ENCODE results near the gene NOVA2.

NOVA2 gene

GRCh38 chr19:46000491-46001246, 27.0 kb upstream of the NOVA2 start:
- DNase-seq (ENCODE audit: low spot score), result peak; percentile 91

GRCh38 chr19:45999653-46000121, 26.0 kb upstream of the NOVA2 start:
- DNase-seq (ENCODE audit: low spot score), result peak; percentile 64

DNA sequence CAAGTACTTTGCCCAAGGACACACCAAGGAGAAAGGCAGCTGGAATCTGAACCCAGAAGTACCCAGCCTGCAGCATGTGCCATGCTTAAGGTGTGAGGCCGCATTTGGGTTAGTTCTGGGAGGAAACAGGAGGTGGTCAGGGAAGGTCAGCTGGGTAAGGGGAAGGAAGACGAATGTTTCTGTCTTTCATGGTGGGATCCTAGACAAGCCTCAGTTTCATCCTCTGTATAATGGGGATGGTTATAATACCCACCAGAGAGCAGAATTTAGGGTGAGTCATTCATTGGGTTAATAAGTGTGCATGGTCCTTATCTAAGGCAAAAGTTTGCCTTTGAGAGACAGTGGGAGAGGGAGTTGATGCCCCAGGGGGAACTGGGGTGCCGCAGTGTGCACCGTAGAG, 25.2 kb upstream of the NOVA2 start:
- DNase-seq (ENCODE audit: low spot score), result no peak

DNA sequence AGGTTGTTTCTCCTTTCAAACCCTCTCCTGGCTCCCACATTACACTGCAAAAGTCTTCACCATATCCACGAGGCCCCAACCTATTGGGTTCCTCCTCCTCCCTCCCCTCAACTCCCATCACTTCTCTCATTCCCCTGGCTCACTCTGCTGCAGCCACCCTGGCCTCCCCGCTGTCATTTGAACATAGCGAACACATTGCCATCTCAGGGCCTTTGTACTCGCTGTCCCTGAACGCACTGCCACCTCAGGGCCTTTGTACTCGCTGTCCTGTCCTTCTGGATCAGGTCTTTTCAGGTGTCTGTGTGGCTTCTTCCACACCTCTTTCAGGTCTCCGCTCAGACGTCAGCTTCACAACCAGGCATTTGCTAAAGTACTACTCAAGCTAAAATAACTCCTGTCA, 23.3 kb upstream of the NOVA2 start:
- DNase-seq (ENCODE audit: low spot score), result no peak

- no peak for DNase-seq (ENCODE audit: low spot score)
Measured at GRCh38 chr19:45995715-45996385, 22.2 kb upstream of the NOVA2 start.

DNA sequence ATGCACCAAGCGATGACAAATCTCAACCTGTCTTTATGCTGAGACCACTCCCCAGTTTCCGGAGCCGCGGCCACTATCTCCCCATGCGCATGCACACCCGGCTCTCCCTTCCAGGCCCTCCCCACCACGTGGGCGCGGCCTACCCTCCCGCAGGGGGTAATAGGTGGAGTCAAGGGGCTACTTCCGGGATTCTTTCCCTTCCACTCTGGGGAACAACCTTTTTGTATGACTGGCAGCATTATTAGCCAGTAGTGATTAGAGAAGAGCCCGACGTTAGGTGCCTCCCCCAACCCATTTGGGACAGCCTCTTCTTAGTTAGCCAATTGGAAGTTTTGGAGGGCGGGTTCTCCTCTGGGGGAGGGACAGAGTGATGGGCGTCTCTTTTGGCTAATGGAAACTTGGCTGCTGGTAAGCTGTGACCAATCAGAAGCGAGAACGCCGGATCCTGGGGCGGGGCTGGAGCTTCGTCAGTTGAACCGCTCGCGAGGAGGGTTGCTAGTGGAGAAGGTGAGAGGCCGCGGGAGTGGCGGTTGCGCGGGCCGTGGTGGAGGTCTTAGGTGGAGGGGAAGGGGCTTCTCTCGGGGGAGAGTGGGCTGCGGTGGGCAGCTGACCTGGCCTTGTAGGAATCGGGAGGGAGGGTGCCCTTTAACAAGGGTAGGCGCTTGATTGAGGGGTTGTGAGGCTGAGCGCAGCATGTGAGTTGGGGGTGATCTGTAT, 21.5 kb upstream of the NOVA2 start, which contains the start of gene CCDC61:
TSS of gene CCDC61 (plus strand) at position 470 of the 717 bp plus-strand sequence. CDS start 7,552 bp downstream, outside the sequence.
- DNase-seq (ENCODE audit: low spot score), result peak; percentile 94

GRCh38 chr19:45994456-45994997, 20.9 kb upstream of the NOVA2 start:
- DNase-seq (ENCODE audit: low spot score), result no peak

GRCh38 chr19:45990113-45990728, 16.6 kb upstream of the NOVA2 start:
- no peak for DNase-seq (ENCODE audit: low spot score)

DNA sequence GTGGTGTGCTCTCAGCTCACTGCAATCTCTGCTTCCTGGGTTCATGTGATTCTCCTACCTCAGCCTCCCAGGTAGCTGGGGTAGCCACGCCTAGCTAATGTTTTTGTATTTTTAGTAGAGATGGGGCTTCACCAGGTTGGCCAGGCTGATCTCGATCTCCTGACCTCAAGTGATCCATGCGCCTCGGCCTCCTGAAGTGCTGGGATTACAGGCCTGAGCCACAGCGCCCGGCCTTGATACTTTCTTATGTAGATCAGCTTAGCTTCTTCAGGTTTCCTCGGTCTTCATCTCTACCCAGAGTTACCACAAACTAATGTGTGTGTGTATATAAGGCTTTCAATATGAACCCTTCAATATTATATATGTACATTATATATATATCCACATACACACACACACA, 11.7 kb upstream of the NOVA2 start:
- no peak for DNase-seq (ENCODE audit: low spot score)

GRCh38 chr19:45981350-45981749, 7.7 kb upstream of the NOVA2 start:
- DNase-seq (ENCODE audit: low spot score), result peak; percentile 39

GRCh38 chr19:45978156-45978555, 4.5 kb upstream of the NOVA2 start:
- DNase-seq (ENCODE audit: low spot score), result no peak

DNA sequence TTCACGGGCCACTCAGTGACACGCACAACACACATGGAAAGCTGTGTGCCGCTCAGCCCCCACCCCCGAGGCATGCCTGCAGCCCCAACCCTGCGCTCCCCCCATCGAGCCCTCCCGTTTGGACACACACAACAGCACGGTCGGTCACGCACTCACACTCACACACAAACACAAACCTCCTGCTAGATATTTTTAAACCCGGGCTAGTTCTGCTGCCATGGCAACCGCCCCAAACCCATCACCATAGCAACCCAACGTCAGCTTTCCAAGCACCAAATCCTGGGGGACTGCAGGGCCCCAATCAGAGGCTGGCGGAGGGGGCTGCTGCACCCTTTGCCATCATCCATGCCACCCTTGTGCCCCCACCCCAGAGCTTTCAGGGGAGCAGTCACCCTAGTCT, 2.5 kb upstream of the NOVA2 start:
- no peak for DNase-seq (ENCODE audit: low spot score)

DNA sequence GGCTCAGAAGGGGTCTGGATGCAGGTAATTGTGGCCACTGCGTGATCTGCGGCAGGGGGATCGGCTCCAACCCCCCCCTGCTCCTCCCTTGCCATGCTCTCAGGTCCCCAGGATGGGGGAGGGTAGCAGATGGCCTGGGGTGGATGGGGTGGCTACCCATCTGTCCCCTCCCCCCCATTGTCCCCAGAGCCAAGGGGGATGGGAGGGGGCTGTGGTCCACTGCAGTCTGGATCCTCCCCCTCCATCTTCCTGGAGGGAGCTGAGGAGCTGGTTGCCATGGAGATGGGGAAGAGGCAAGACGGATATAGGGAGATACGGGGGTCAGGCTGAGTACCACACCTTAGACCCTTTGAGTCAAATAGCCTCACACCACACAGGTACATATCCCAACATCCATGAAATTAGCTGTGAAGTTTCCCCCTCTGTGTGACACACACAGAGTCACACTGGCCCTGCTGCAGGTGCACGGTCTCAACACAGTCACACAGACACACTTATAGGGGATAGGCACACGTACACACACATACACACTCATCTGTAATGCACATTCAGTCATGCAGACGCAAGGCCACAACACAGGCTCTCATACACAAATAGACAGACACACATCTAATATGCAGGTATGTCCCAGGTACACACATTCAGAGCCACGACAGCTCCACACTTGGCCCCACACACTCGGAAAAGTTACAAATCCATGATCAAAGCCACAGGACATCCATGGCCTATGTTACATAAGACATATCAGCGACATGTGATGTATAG, 1.8 kb upstream of the NOVA2 start:
- DNase-seq (ENCODE audit: low spot score), result no peak

DNA sequence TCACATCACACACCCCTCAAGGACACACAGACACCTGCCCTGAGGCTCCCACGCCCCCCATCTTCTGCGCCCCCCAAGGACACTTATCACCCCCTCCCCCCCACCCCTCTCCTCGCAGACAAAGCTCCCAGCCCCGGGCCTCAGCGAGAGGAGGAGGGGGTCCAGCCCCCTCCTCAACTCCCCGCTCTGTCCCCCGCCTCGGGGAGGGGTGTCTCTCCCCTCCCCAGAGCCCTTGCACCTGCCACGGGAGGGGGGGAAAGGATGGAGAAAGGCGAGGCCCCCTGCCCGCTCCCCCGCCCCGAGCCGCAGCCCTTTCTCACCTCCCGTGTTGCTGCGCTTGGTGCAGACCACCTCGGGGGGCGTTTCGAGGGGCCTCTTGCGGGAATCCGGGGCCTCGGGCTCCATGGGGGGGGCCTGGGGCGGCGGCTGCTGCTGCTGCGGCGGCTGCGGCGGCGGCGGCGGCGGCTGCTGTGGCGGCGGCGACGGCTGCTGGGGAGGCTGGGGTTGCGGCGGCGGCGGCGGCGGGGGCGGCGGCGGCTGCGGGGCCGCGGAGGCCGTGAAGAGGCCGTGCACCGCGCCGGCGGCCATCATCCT, 621 bp downstream of the NOVA2 start:
- DNase-seq (ENCODE audit: low spot score), result peak; percentile 35

GRCh38 chr19:45972081-45972946, 1.4 kb downstream of the NOVA2 start:
- DNase-seq (ENCODE audit: low spot score), result no peak

GRCh38 chr19:45971260-45971902, 2.3 kb downstream of the NOVA2 start:
- DNase-seq (ENCODE audit: low spot score), result no peak

- DNase-seq (ENCODE audit: low spot score), result no peak
Measured at GRCh38 chr19:45969676-45970075, 4.0 kb downstream of the NOVA2 start.

DNA sequence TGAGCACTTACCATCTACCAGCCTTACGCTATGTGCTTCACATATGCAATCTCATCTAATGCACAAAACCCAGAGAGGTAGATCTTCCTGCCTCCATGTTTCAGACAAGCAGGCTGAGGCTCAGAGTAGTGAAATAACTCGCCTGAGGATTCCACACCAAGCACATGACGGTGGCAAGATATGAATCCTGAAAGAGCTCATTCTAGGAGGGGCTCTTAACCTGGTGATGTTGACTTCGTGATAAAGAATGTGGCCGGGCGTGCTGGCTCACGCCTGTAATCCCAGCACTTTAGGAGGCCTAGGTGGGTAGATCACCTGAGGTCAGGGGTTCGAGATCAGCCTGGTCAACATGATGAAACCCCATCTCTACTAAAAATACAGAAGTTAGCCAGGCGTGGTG, 5.0 kb downstream of the NOVA2 start:
- DNase-seq (ENCODE audit: low spot score), result no peak

DNA sequence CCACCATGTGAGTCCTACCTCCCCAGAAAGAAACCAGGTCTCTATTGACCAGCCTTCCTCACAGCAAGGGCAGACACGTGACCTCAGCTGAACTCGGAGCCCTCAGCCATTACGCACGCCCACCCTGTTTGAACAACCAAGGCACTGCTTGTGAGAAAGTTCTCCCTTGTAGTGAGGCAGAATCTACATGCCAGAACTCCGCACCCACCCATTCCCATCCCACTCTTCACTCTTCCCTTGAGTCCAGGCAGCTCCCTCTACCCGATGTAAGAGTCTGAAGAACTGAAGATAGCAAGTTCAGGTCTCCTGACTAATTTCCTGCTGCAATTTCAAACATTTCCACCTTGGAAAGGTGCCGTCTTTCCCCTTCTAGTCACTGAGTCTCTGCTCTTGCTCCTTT, 6.4 kb downstream of the NOVA2 start:
- no peak for DNase-seq (ENCODE audit: low spot score)
